Measurements from ENCODE around the gene CDH4.

- TF ChIP-seq CTCF (IDR thresholded peaks at IDR 0.05) (no peak), POLR2A (IDR thresholded peaks at IDR 0.05) (no peak), POLR2AphosphoS5 (IDR thresholded peaks at IDR 0.05) (no peak)
Observed at GRCh38 chr20:61909821-61910220, 657.8 kb downstream of the CDH4 start.

All from prostate gland (tissue), 2 donors.